ENCODE results near the gene BCL2L13.
"Not testable (repeated sequence)": the region's sequence is repeated elsewhere in the genome, so short reads cannot be mapped to it uniquely, and the experiment has no call there.

The BCL2L13 gene

DNA sequence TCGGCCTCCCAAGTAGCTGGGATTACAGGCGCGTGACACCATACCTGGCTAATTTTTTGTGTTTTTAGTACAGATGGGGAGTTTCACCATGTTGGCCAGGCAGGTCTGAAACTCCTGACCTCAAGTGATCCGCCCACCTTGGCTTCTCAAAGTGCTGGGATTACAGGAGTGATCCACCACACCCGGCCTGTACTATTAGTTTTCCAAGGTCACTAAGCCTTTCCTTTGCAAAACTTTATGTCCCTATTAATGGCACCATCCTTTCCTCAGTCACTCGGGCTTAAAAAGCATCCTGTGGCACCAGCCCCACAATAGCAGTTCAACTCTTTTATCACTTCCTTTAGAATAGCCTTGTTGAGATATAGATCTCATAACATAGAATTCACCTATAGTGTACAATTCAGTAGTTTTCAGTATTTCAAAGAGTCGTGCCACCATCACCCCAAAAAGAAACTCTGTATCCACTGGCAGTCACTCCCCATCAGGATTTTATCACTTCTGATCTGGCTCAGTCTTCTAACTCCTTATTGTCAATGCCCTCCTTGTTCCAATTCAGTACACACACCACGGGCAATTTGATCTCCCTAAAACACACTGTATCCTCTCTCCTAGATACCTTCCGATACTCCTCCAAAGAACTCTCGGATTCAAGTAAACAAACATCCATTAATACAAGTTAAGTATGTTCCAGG is 921 bp upstream of the BCL2L13 start:
- no peak for DNase-seq

DNA sequence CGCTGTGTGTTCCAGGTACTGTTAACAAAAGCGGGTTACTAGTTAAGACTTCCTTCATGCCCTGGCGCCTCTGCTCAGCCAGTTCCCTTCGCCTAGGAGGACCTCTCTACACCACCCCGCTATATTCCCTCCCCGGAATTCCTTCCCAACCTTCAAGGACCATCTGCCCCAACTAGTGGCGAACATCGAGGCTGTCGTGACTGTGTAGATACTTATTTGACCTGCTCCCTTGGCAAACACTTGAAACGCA is 450 bp upstream of the BCL2L13 start:
- no peak for DNase-seq

DNA sequence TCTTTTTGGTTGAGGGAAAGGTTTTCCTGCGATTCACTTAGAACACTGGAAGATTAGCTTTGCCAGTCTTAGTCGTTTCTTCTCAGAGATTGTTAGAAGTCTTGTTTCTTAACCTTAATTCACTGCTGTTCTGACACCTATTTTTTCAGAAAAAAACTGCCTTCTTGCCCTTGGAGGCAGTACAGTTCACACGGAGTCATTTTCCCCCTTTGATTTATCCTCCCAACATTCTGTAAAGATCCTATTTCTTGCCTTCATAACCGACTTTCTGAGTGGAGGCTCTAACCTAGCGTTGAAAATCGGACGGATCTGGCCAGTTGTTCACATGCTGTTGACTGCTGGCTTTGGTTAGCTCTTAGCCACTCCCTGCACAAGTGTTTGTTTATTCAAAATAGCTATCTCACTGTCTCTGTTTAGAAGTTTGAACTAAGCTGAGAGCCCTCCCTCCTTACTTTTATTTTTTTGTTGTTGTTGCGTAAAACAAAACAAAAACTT is 737 bp downstream of the BCL2L13 start:
- peak; percentile 24 for DNase-seq

- no peak for DNase-seq
Measured at GRCh38 chr22:17641269-17641668, 2.7 kb downstream of the BCL2L13 start.

DNA sequence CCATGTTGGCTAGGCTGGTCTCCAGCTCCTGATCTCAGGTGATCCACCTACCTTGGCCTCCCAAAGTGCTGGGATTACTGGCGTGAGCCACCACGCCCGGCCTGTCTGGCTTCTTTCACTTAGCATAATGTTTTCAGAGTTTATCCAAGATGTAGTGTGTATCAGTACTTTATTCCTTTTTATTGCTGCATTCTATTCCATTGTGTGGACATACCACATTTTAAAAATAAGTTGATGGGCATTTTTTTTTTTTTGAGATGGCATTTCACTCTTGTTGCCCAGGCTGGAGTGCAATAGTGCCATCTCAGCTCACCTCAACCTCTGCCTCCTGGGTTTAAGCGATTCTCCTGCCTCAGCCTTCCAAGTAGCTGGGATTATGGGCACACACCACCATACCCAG is 3.8 kb downstream of the BCL2L13 start:
- not testable (repeated sequence) for DNase-seq

DNA sequence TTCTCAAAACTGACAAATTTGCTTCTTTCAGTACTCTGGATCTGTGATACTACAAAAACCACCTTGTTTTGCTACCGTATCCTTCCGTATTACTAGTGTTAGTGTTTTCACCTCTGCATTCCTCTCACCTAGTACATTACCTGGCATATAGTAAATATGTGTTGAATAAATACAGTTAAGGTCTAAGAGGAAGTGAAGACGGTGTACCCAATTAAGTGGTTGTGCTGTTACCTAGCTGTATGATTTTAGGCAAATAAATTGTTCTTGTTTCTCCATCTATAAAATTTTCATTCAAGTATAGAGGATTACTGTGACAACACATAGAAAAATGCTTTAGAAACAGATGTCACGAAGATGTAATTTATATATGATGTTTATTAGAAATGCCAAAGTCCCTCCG is 8.9 kb downstream of the BCL2L13 start:
- no peak for DNase-seq

DNA sequence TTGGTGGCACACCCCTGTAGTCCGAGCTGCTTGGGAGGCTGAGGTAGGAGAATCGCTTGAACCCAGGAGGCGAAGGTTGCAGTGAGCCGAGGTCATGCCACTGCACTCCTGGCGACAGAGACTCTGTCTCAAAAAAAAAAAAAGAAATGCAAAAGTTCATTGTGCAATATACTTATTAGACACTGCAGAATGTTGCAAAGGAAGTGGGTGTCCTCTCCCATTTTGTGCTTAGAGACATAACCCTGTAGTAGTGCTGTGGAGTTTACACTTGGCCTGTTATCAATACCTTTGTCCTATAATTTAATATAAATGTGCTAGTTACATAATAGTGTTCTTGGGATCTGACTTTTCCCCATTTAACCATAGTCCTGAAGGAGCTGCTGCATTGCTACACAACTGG is 9.4 kb downstream of the BCL2L13 start:
- no peak for DNase-seq

DNA sequence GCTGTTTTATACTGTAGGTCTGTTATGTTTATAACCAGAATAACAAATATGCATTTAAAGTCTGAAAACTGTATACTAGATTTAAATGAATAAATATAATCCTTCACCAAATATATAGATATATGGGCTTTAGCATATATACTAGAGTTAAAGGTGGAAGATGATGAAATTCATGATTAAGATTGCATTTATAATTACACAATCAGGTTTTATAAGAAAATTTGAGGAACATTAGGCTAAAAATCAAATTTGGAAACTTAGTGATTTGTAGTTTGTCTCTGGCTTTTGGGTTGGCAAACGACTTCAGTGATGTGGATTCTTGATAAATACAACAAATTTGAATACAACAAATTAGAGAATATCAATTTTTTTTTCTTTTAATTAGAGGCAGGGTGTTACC is 10.0 kb downstream of the BCL2L13 start:
- no peak for DNase-seq

GRCh38 chr22:17655289-17655688 is 16.7 kb downstream of the BCL2L13 start:
- no peak for DNase-seq

DNA sequence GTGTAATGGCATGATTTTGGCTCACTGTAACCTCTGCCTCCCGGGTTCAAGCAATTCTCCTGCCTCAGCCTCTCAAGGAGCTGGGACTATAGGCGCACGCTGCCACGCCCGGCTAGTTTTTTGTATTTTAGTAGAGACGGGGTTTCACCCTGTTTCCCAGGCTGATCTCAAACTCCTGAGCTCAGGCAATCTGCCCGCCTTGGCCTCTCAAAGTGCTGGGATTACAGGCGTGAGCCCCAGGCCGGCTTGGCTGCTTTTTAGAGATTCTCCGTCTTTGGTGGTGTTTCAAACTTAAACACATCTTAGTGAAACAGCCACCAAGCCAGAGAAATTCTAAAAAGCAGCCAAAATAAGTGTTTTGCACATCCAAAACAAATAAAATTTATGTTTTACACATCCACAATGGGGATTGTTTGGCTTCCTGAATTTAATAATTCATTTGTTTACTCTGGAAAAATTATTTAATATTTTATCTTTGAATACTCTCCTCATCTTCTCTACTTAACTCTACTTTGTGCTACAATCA is 18.4 kb downstream of the BCL2L13 start:
- no peak for DNase-seq

GRCh38 chr22:17664414-17665055 is 26.0 kb downstream of the BCL2L13 start:
- no peak for DNase-seq

GRCh38 chr22:17665248-17665647 is 26.7 kb downstream of the BCL2L13 start:
- no peak for DNase-seq

DNA sequence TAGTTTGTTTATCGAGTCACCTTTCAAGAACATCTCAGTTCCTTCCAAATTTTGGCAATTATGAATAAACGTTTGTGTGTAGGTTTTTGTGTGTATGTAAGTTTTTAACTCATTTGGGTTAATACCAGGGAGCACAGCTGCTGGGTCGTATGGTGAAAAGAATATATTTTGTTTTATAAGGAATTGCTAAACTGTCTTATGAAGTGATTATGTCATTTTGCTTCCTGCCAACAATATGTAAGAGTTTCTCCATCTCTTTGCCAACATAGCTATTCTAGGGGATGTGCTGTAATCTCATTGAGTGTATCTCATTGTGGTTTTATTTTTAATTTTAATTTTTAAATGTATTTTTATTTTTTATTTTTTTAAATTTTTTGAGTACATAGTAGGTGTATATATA is 27.3 kb downstream of the BCL2L13 start:
- no peak for DNase-seq

DNA sequence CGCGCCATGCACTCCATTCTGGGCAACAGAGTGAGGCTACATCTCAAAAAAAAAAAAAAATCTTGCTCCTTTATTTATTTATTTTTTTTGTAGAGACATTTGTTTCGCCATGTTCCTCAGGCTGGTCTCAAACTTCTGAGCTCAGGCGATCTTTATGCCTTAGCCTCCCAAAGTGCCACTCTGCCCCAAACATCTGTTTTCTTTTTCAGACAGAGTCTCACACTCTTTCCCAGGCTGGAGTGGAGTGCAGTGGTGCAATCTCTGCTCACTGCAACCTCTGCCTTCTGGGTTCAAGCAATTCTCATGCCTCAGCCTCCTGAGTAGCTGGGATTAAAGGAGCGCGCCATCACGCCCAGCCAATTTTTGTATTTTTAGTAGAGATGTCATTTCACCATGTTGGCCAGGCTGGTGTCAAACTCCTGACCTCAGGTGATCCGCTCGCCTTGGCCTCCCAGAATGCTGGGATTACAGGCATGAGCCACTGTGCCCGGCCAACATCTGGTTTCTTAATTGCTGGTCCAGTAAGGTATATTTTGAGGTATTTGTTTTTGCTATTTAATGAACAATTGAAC is 33.0 kb downstream of the BCL2L13 start:
- not testable (repeated sequence) for DNase-seq

DNA sequence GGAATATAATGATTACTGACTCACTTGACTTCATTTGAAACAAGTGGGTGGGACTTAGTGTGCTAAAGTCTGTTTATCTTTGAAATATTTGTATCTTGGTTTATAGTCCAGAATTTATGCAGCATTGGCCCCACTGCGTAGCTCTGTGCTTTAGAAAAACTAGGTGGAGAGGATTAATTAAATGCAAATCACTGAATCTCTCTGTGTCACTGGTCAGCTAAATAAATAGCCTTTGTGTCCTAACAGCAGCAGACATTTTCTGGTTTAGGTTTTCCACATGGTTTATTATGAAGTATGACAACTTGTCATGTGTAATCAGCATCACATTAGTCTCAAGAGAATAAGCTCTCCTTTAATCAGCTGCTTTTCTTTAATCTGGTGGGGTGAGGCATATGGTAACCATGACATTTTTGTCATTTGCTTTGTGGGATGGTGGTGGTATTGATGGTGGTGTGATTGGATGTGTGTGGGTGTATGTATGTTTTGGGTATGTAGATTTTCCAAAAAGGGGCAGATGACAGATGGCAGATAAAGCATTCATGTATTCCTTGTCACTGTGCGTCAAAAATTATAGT is 33.9 kb downstream of the BCL2L13 start:
- no peak for DNase-seq

GRCh38 chr22:17674152-17674551 is 35.6 kb downstream of the BCL2L13 start:
- DNase-seq, result no peak

- no peak for DNase-seq
Measured at GRCh38 chr22:17675584-17675983, 37.0 kb downstream of the BCL2L13 start.

GRCh38 chr22:17678817-17679385 is 40.3 kb downstream of the BCL2L13 start:
- no peak for DNase-seq

GRCh38 chr22:17684245-17684644 is 45.7 kb downstream of the BCL2L13 start:
- DNase-seq, result no peak

- no peak for DNase-seq
Measured at GRCh38 chr22:17692841-17693240, 54.3 kb downstream of the BCL2L13 start.

- DNase-seq, result no peak
Measured at GRCh38 chr22:17694193-17694592, 55.6 kb downstream of the BCL2L13 start.

- DNase-seq, result no peak
Measured at GRCh38 chr22:17694752-17695151, 56.2 kb downstream of the BCL2L13 start.

DNA sequence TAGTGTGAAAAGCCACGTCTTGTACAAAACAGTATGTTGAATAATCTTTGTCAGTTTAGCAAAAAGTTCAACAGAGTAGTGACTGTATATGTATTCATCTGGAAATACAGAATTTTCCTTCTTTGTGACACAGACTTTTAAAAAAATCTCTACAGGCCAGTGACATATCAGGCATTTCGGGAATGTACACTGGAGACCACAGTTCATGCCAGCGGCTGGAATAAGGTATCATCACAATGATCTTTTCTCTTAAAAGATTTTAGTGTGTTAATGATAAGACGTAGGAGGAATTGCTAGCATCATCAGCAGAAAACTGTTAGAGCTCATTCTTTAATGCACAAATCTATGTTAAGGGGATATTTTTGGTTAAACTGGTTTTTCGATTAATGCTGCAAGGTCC is 57.4 kb downstream of the BCL2L13 start:
- DNase-seq, result no peak

GRCh38 chr22:17697196-17697595 is 58.6 kb downstream of the BCL2L13 start:
- DNase-seq, result not testable (repeated sequence)
